HG03196 (cell line): ENCODE measurements around the gene FOSL1.

Source experiments
- ATAC-seq: cut with Tn5 transposase; IDR thresholded peaks from one replicate; pipeline ENCODE4 v1.9.1; 2021; ENCODE audit not compliant: unreplicated experiment

Gene FOSL1

GRCh38 chr11:65882120-65883057, 17.8 kb downstream of the FOSL1 start:
- no peak for ATAC-seq

GRCh38 chr11:65880844-65881421, 19.3 kb downstream of the FOSL1 start:
- no peak for ATAC-seq

GRCh38 chr11:65880027-65880426, 20.2 kb downstream of the FOSL1 start:
- no peak for ATAC-seq

GRCh38 chr11:65879617-65880016, 20.6 kb downstream of the FOSL1 start, which contains the start of gene CTSW:
Gene CTSW (plus strand): TSS chr11:65879837. CDS start chr11:65879855, 18 bp downstream.
- no peak for ATAC-seq

- ATAC-seq: peak; percentile 66
These were observed 26.7 kb downstream of the FOSL1 start for GRCh38 chr11:65873318-65874156.

GRCh38 chr11:65872586-65873317, 27.4 kb downstream of the FOSL1 start, which contains the start of gene EFEMP2:
Gene EFEMP2 (minus strand): TSS chr11:65872800. CDS start chr11:65872354, 446 bp downstream.
- ATAC-seq: no peak

GRCh38 chr11:65871811-65872548, 28.2 kb downstream of the FOSL1 start:
- ATAC-seq: no peak

- no peak for ATAC-seq
These were observed 29.2 kb downstream of the FOSL1 start for GRCh38 chr11:65870706-65871681.

- no peak for ATAC-seq
These were observed 29.9 kb downstream of the FOSL1 start for GRCh38 chr11:65870307-65870658.

- ATAC-seq: no peak
These were observed 30.4 kb downstream of the FOSL1 start for GRCh38 chr11:65869643-65870306.

GRCh38 chr11:65868907-65869306, 31.3 kb downstream of the FOSL1 start:
- ATAC-seq: no peak

GRCh38 chr11:65868076-65868667, 32.0 kb downstream of the FOSL1 start:
- no peak for ATAC-seq

GRCh38 chr11:65867284-65868071, 32.7 kb downstream of the FOSL1 start:
- no peak for ATAC-seq

- no peak for ATAC-seq
These were observed 33.5 kb downstream of the FOSL1 start for GRCh38 chr11:65866509-65867283.

- ATAC-seq: no peak
These were observed 34.5 kb downstream of the FOSL1 start for GRCh38 chr11:65865550-65866172.
